NB4 (cell line): ENCODE results near the gene AP1G1.

Experiments used
- CTCF ChIP-seq: IDR thresholded peaks from one replicate; pipeline ENCODE4 v1.5.1; 2012; ENCODE audit warnings: low read depth, low read length
- MYC ChIP-seq: IDR thresholded peaks from 2 replicates; pipeline ENCODE4 v1.6.1; 2011; ENCODE audit warnings: low read depth, low read length
- POLR2A ChIP-seq: IDR thresholded peaks from 2 replicates; pipeline ENCODE4 v1.6.1; 2011; ENCODE audit warnings: mild to moderate bottlenecking; ENCODE audit not compliant: insufficient read length; ENCODE audit errors: extremely low read depth
- TF ChIP-seq, protein P1 (sequence below): IDR thresholded peaks from 2 replicates; pipeline ENCODE4 v1.6.1; 2011; ENCODE audit warnings: low read depth, low read length

- TF ChIP-seq, protein P1, sequence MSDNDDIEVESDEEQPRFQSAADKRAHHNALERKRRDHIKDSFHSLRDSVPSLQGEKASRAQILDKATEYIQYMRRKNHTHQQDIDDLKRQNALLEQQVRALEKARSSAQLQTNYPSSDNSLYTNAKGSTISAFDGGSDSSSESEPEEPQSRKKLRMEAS = 0 out of 2 replicates have a peak, but pooled peaks have one; percentile 4
- peak; percentile 63 for TF ChIP-seq POLR2A
- TF ChIP-seq CTCF = no peak
- peak; percentile 31; the same call in 1 of the 2 replicates for TF ChIP-seq MYC
These were observed at the start of gene AP1G1 for GRCh38 chr16:71808593-71809459.
